Measurements from ENCODE around the gene ARPP21. TPM values are rescaled to one million over a fixed set of nuclear protein-coding genes. Genes with fewer than 3 reads are reported as not detected.

The ARPP21 gene
- total RNA-seq, 2 donors from 2014 or later: 0.27 TPM; not detected in 1

- no peak for ATAC-seq (ENCODE audit: insufficient number of reproducible peaks, low FRiP score, low read depth)
- Histone ChIP-seq H3K36me3 (no peaks in the 10 kb centered on the region), H3K27me3 (replicated peaks; ENCODE audit: insufficient read depth) (no peaks in the 10 kb centered on the region), H3K4me1 (ENCODE audit: control insufficient read depth in 1 of 2, low read depth in 2 of 2) (no peaks in the 10 kb centered on the region), H3K27ac (no peak overlapping the region), H3K4me3 (no peak overlapping the region), H3K9me3 (no peaks in the 10 kb centered on the region)
- no peak for TF ChIP-seq CTCF (IDR thresholded peaks at IDR 0.05)
- DNase-seq (ENCODE audit: low spot score): no peak
Measured at GRCh38 chr3:35733341-35733740, 94.0 kb downstream of the ARPP21 start.

GRCh38 chr3:35733864-35734263 is 94.5 kb downstream of the ARPP21 start:
- TF ChIP-seq CTCF (IDR thresholded peaks at IDR 0.05): no peak
- DNase-seq (ENCODE audit: low spot score) (no peak), ATAC-seq (ENCODE audit: insufficient number of reproducible peaks, low FRiP score, low read depth) (no peak)
- Histone ChIP-seq H3K36me3 (no peaks in the 10 kb centered on the region), H3K27me3 (replicated peaks; ENCODE audit: insufficient read depth) (no peaks in the 10 kb centered on the region), H3K4me3 (no peak overlapping the region), H3K9me3 (no peaks in the 10 kb centered on the region), H3K27ac (no peak overlapping the region), H3K4me1 (ENCODE audit: control insufficient read depth in 1 of 2, low read depth in 2 of 2) (no peaks in the 10 kb centered on the region)

GRCh38 chr3:35737080-35737479 is 97.8 kb downstream of the ARPP21 start:
- Histone ChIP-seq H3K9me3 (no peaks in the 10 kb centered on the region), H3K36me3 (no peaks in the 10 kb centered on the region), H3K4me1 (ENCODE audit: control insufficient read depth in 1 of 2, low read depth in 2 of 2) (no peaks in the 10 kb centered on the region), H3K27me3 (replicated peaks; ENCODE audit: insufficient read depth) (no peaks in the 10 kb centered on the region), H3K4me3 (no peak overlapping the region), H3K27ac (no peak overlapping the region)
- no peak for ATAC-seq (ENCODE audit: insufficient number of reproducible peaks, low FRiP score, low read depth)
- TF ChIP-seq CTCF (IDR thresholded peaks at IDR 0.05): no peak
- DNase-seq (ENCODE audit: low spot score): no peak

DNA sequence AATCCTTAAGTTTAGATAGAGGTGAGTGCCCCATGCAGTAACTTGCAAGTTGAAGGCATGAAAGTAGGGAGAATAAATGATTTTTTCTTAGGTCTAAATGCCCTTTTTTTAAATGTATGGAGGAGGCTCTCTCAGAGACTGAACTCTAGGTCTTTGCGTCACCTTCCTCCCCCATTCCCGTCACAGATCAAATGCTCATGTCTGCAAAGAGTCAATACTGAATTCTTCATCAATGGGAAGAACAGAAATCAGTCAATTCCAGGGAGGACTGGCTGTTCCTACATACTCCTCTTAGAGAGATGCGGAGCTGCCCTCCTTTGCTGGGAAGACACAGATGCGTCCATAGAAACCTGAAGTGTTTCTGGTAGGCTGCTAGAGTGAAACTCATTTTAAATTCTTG is 98.2 kb downstream of the ARPP21 start:
- no peak overlapping the region for H3K27ac ChIP-seq
- ATAC-seq (ENCODE audit: insufficient number of reproducible peaks, low FRiP score, low read depth): no peak
- no peaks in the 10 kb centered on the region for H3K27me3 ChIP-seq (replicated peaks; ENCODE audit: insufficient read depth)
- H3K4me1 ChIP-seq (ENCODE audit: control insufficient read depth in 1 of 2, low read depth in 2 of 2): no peaks in the 10 kb centered on the region
- H3K9me3 ChIP-seq: no peaks in the 10 kb centered on the region
- H3K36me3 ChIP-seq: no peaks in the 10 kb centered on the region
- no peak for DNase-seq (ENCODE audit: low spot score)
- H3K4me3 ChIP-seq: no peak overlapping the region
- TF ChIP-seq CTCF (IDR thresholded peaks at IDR 0.05): no peak

DNA sequence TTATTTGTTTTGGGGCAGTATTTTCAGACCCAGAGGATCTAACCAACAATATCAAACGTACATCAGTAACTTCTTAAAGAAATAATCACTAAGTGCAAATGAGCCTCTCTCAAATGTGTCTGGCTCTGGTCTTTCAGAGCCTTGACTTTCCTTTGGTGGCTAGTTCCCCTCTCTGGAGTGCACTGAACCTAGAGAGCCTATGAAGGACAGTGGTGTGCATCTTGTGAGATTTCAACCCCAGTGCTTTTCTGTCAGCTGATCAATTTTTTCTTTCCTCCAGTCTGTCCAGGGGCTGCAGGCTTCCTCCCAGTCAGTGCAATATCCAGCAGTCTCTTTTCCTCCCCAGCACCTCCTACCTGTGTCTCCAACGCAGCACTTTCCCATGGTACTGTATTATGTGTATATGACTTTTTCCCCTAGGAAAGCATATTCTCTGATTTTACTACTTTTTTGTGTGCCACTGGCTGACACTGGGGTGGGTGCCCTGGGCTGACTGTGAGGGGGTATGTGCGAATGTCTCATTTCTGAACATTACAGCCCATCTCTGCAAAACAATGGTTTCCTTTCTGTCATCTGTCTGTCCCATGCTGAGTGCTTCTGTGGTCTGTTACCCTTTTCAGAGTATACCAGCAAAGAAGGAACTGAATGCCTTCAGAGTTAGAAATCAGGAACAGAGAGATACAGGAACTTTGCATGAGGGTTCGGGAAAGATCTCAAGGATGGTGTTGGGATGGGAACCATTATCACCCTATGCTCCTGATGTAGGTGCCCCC is 98.8 kb downstream of the ARPP21 start:
- no peaks in the 10 kb centered on the region for H3K36me3 ChIP-seq
- H3K27me3 ChIP-seq (replicated peaks; ENCODE audit: insufficient read depth): no peaks in the 10 kb centered on the region
- no peak overlapping the region for H3K27ac ChIP-seq
- TF ChIP-seq CTCF (IDR thresholded peaks at IDR 0.05): no peak
- ATAC-seq (ENCODE audit: insufficient number of reproducible peaks, low FRiP score, low read depth): no peak
- no peak overlapping the region for H3K4me3 ChIP-seq
- DNase-seq (ENCODE audit: low spot score): no peak
- H3K9me3 ChIP-seq: no peaks in the 10 kb centered on the region
- no peaks in the 10 kb centered on the region for H3K4me1 ChIP-seq (ENCODE audit: control insufficient read depth in 1 of 2, low read depth in 2 of 2)
